CD14-positive monocyte (primary cell): ENCODE measurements around the gene SRMS. TPM values are rescaled to one million over a fixed set of nuclear protein-coding genes. Genes with fewer than 3 reads are reported as not detected.
A peak's percentile ranks its signal among the peaks of the same experiment; 100 is the strongest.

Experiments used
- DNase-seq, 3 donors: peaks; one replicate each; pipeline ENCODE4 v3.0.0-alpha.2; 2011 to 2022
- H2AFZ ChIP-seq: 2 replicates; pipeline ENCODE4 v1.6.0; 2012; ENCODE audit warnings: mild to moderate bottlenecking, low read depth, low read length, inconsistent platforms; ENCODE audit not compliant: insufficient read depth, poor library complexity, severe bottlenecking
- H3K27ac ChIP-seq, 2 donors: 1 replicate in 1 of 2; 2 replicates in 1 of 2; pipeline ENCODE4 v1.5.1; 2012 to 2013; ENCODE audit warnings: low read length in 2 of 2, control low read depth in 1 of 2, inconsistent platforms in 1 of 2, low read depth in 1 of 2, mild to moderate bottlenecking in 1 of 2
- H3K27me3 ChIP-seq, 2 donors: one replicate each; pipeline versions ENCODE4 v1.6.0 to v1.6.1; 2011 to 2013; ENCODE audit warnings: low read length in 2 of 2; ENCODE audit not compliant: control insufficient read depth in 2 of 2, insufficient read depth in 2 of 2
- H3K36me3 ChIP-seq, 2 donors: replicated peaks in 1 of 2; 1 replicate in 1 of 2; 2 replicates in 1 of 2; pipeline versions ENCODE4 v1.5.1 to v1.6.1; 2012 to 2013; ENCODE audit warnings: low read length in 2 of 2, control low read depth in 1 of 2, inconsistent platforms in 1 of 2, mild to moderate bottlenecking in 1 of 2; ENCODE audit not compliant: insufficient read depth in 2 of 2, control insufficient read depth in 1 of 2
- H3K4me1 ChIP-seq, 2 donors: 1 replicate in 1 of 2; 2 replicates in 1 of 2; pipeline versions ENCODE4 v1.5.1 to v1.6.1; 2012 to 2013; ENCODE audit warnings: low read length in 2 of 2, control low read depth in 1 of 2, inconsistent platforms in 1 of 2, mild to moderate bottlenecking in 1 of 2, moderate library complexity in 1 of 2; ENCODE audit not compliant: insufficient read depth in 2 of 2, control insufficient read depth in 1 of 2
- H3K4me2 ChIP-seq: replicated peaks from 2 replicates; pipeline ENCODE3; 2012; ENCODE audit warnings: low read length, moderate library complexity, mild to moderate bottlenecking; ENCODE audit not compliant: poor library complexity, severe bottlenecking; ENCODE audit errors: extremely low read depth
- H3K4me3 ChIP-seq, 3 experiments: fragments of 200-600 bp in 1 of 3; sonication (generic) in 1 of 3; replicated peaks in 1 of 3; 1 replicate in 2 of 3; 2 replicates in 1 of 3; pipeline ENCODE4 v1.5.1; 2011 to 2013; ENCODE audit warnings: low read length in 3 of 3, mild to moderate bottlenecking in 3 of 3, control low read depth in 2 of 3, low read depth in 2 of 3, inconsistent platforms in 1 of 3, moderate library complexity in 1 of 3
- H3K79me2 ChIP-seq: 2 replicates; pipeline ENCODE4 v1.6.0; 2012; ENCODE audit warnings: mild to moderate bottlenecking, control low read depth, inconsistent platforms, low read length, moderate library complexity; ENCODE audit not compliant: insufficient read depth
- H3K9ac ChIP-seq: 2 replicates; pipeline ENCODE4 v1.6.0; 2017; ENCODE audit warnings: low read length, mild to moderate bottlenecking; ENCODE audit not compliant: insufficient read depth, poor library complexity, severe bottlenecking
- H3K9me3 ChIP-seq, 2 donors: replicated peaks in 1 of 2; 1 replicate in 1 of 2; 2 replicates in 1 of 2; pipeline versions ENCODE4 v1.5.1 to v1.6.1; 2012 to 2013; ENCODE audit warnings: low read length in 2 of 2, control low read depth in 1 of 2; ENCODE audit not compliant: control insufficient read depth in 1 of 2, insufficient read depth in 1 of 2
- H4K20me1 ChIP-seq: 2 replicates; pipeline ENCODE4 v1.6.0; 2012; ENCODE audit warnings: mild to moderate bottlenecking, low read length, control low read depth, moderate library complexity; ENCODE audit not compliant: insufficient read depth
- H3K27ac Mint-ChIP-seq, 7 donors: one replicate each; pipeline ENCODE4 v1.8.0; 2020; ENCODE audit warnings: mild to moderate bottlenecking in 7 of 7, mixed read lengths in 7 of 7, moderate library complexity in 6 of 7, inconsistent platforms in 2 of 7
- H3K27me3 Mint-ChIP-seq, 3 donors: one replicate each; pipeline ENCODE4 v1.8.0; 2021 to 2022; ENCODE audit warnings: low read depth in 3 of 3, mild to moderate bottlenecking in 3 of 3, mixed read lengths in 3 of 3, moderate library complexity in 3 of 3, inconsistent platforms in 1 of 3
- H3K36me3 Mint-ChIP-seq, 2 donors: one replicate each; pipeline ENCODE4 v1.8.0; 2020; ENCODE audit warnings: mixed read lengths in 2 of 2, inconsistent platforms in 1 of 2, mild to moderate bottlenecking in 1 of 2
- H3K4me1 Mint-ChIP-seq: one replicate; pipeline ENCODE4 v1.8.0; 2020; ENCODE audit warnings: mild to moderate bottlenecking, mixed read lengths
- H3K4me3 Mint-ChIP-seq, 2 donors: one replicate each; pipeline ENCODE4 v1.8.0; 2020; ENCODE audit warnings: mild to moderate bottlenecking in 2 of 2, mixed read lengths in 2 of 2, moderate library complexity in 1 of 2
- H3K9me3 Mint-ChIP-seq, 7 donors: one replicate each; pipeline ENCODE4 v1.8.0; 2020 to 2022; ENCODE audit warnings: mixed read lengths in 7 of 7, mild to moderate bottlenecking in 6 of 7, moderate library complexity in 6 of 7, inconsistent platforms in 2 of 7
- WGBS: methylation state at CpG from one replicate; pipeline ENCODE4 v1.1.5; 2013; ENCODE audit warnings: missing lambda C conversion rate; ENCODE audit not compliant: insufficient coverage; 5-methylcytosine and 5-hydroxymethylcytosine counted together
- intact Hi-C, 2 donors: fragments of 100-400 bp; cut with micrococcal nuclease; formaldehyde crosslinking; loops; one replicate each; pipeline versions ENCODE4 v1.15.0 to v1.15.1; 2023
- polyA plus RNA-seq, 3 donors: library from polyadenylated mRNA; depleted of rRNA in 1 of 3; unstranded in 2 of 3; stranded (reverse) in 1 of 3; fragments of 300-500 nt in 2 of 3; fragments of >200 nt in 1 of 3; fragmentation: Illumina TruSeq in 2 of 3; gene quantifications; 1 replicate in 2 of 3; 2 replicates in 1 of 3; pipeline ENCODE4 v1.2.3, GENCODE V29; 2012 to 2021
- TF ChIP-seq, protein P1 (sequence below): fragments of 200-600 bp; IDR thresholded peaks from one replicate; pipeline ENCODE4 v1.8.0; 2022; ENCODE audit warnings: antibody characterized with exemption, mild to moderate bottlenecking

Gene SRMS
- polyA plus RNA-seq, 3 donors, result not detected

- intact Hi-C loops, result no loop called here
- no peak overlapping the region for H3K27ac Mint-ChIP-seq
Observed at GRCh38 chr20:63546256-63546955, 1.1 kb downstream of the SRMS start.

GRCh38 chr20:63545814-63546213 is 1.7 kb downstream of the SRMS start:
- Histone ChIP-seq H3K36me3 (no peaks in the 10 kb centered on the region), H3K4me3 (no peak overlapping the region), H3K9ac (no peak overlapping the region), H3K9me3 (no peaks in the 10 kb centered on the region), H2AFZ (no peak overlapping the region), H3K4me2 (no peak overlapping the region), H3K27ac (no peak overlapping the region), H3K27me3 (peaks cover 0 to 39% of the 10 kb centered on the region in 2 donors), H3K4me1 (no peaks in the 10 kb centered on the region), H3K79me2 (no peaks in the 10 kb centered on the region), H4K20me1 (no peaks in the 10 kb centered on the region)
- Mint-ChIP-seq H3K36me3 (no peaks in the 10 kb centered on the region), H3K4me1 (peaks cover 2% of the 10 kb centered on the region), H3K9me3 (peaks cover 0 to 3% (median 0%) of the 10 kb centered on the region in 7 donors), H3K27me3 (peaks cover 24 to 69% (median 41%) of the 10 kb centered on the region in 3 donors), H3K27ac (no peak overlapping the region), H3K4me3 (no peak overlapping the region)
- intact Hi-C loops, result no loop called here
- 58% methylated on average over 6 of the region's 6 CpGs for WGBS
- DNase-seq, result no peak
- TF ChIP-seq, protein P1, sequence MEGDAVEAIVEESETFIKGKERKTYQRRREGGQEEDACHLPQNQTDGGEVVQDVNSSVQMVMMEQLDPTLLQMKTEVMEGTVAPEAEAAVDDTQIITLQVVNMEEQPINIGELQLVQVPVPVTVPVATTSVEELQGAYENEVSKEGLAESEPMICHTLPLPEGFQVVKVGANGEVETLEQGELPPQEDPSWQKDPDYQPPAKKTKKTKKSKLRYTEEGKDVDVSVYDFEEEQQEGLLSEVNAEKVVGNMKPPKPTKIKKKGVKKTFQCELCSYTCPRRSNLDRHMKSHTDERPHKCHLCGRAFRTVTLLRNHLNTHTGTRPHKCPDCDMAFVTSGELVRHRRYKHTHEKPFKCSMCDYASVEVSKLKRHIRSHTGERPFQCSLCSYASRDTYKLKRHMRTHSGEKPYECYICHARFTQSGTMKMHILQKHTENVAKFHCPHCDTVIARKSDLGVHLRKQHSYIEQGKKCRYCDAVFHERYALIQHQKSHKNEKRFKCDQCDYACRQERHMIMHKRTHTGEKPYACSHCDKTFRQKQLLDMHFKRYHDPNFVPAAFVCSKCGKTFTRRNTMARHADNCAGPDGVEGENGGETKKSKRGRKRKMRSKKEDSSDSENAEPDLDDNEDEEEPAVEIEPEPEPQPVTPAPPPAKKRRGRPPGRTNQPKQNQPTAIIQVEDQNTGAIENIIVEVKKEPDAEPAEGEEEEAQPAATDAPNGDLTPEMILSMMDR, result no peak

More at GRCh38 chr20:63546256-63546955, 1.1 kb downstream of the SRMS start:
- 93% methylated on average over 19 of the region's 20 CpGs for WGBS
- H3K4me2 ChIP-seq, result no peak overlapping the region
- no peak for DNase-seq
- Mint-ChIP-seq H3K4me1 (peaks cover 2% of the 10 kb centered on the region), H3K4me3 (peak overlapping the region in 1 of 2 donors; percentile 42), H3K36me3 (no peaks in the 10 kb centered on the region), H3K27me3 (peaks cover 26 to 73% (median 44%) of the 10 kb centered on the region in 3 donors), H3K9me3 (peaks cover 0 to 3% (median 0%) of the 10 kb centered on the region in 7 donors)
- no peaks in the 10 kb centered on the region for H4K20me1 ChIP-seq
- no peak overlapping the region for H3K4me3 ChIP-seq
- H3K4me1 ChIP-seq, result no peaks in the 10 kb centered on the region
- TF ChIP-seq, protein P1, result no peak
- no peak overlapping the region for H3K9ac ChIP-seq
- H3K27me3 ChIP-seq, result peaks cover 0 to 43% of the 10 kb centered on the region in 2 donors
- H3K79me2 ChIP-seq, result no peaks in the 10 kb centered on the region
- no peak overlapping the region for H3K27ac ChIP-seq
- no peak overlapping the region for H2AFZ ChIP-seq
- no peaks in the 10 kb centered on the region for H3K9me3 ChIP-seq
- no peaks in the 10 kb centered on the region for H3K36me3 ChIP-seq
